Stimulated activated CD4-positive, alpha-beta T cell treated with anti-CD3 and anti-CD28 coated beads, Interleukin-1b, Interleukin-23, amount 100 ng/mL, for 4 hours (primary cell): ENCODE data around the gene ZFP3.
"Not testable (repeated sequence)": the region's sequence is repeated elsewhere in the genome, so short reads cannot be mapped to it uniquely, and the experiment has no call there.

Experiments
- DNase-seq, 2 donors: peaks; one replicate each; pipeline ENCODE4 v3.0.0-alpha.2; 2020; ENCODE audit warnings: low read depth in 2 of 2

ZFP3 gene

GRCh38 chr17:5124896-5125295 lies 46.6 kb downstream of the ZFP3 start:
- not testable (repeated sequence) for DNase-seq

- no peak for DNase-seq
These were observed 48.6 kb downstream of the ZFP3 start for GRCh38 chr17:5126719-5127488.

DNA sequence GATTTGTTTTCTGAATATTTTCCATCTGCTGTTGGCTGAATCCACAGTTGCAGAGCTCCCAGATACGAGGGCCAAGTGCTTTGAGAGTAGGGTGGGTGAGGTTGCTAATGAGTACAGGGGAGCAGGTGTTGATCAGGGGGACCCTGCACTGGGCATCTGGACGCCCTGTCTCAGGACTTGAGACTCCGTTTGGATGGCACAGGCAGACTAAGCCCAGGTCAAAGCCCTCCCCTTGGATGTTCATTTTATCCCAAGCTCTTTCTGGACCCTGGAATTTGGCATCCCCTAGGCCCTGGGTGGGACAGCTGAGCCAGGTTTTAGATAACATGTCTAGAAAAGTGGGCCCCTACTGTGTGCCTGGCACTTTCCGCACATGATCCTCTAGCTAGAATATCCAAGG lies 49.6 kb downstream of the ZFP3 start:
- DNase-seq, result no peak

GRCh38 chr17:5128387-5128786 lies 50.1 kb downstream of the ZFP3 start:
- not testable (repeated sequence) for DNase-seq

DNA sequence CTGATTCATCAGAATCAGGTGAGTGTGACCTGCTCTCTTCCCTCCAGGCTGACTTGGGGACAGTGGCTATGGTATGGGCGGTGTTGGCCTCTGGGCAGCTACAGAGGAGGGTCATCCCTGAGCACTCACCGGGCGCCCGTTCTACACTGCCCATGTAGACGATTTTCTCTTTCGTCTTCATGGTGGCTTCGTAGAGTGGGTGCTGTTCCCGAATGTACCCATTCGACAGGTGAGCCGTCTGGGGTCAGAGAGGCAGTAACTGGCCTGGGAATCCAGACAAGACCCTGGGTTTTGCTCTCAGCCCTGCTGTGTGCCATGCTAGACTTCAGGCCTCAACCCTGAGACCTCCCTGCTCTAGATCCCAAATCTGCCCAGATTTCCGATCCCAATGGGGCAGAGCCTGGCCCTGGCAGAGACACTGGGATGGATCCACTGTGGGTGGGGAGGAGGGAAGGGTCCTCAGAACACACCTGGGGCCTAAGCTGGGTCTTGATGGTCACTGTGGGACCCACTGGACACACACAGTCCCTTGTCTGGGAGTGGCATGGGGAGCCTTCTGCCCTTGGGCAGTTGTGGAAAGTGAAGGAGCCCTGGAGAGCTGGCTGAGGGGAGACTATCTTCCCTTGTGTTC lies 50.8 kb downstream of the ZFP3 start:
- DNase-seq, result no peak

GRCh38 chr17:5129770-5130169 lies 51.5 kb downstream of the ZFP3 start:
- not testable (repeated sequence) for DNase-seq

GRCh38 chr17:5130261-5130660 lies 52.0 kb downstream of the ZFP3 start:
- not testable (repeated sequence) for DNase-seq

DNA sequence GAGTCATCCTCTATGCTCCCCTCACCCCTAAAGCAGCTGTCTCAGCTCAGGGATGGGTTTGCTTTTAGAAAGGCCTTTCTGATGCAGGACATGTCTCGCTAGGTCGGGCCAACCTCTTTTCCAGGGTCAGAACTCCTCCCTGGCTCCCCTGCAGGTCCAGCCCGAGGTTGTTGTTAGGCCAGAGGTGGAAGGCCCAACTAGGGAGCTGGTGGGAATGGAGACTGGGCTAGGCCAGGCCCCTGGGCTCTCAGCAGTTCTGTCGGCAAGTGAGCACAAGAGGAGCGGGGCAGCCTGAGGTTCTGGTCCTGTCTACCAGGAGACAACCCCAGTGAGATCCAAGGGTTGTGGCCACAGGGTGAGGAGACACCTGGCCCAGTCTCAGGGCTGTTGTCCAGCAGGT lies 52.4 kb downstream of the ZFP3 start:
- not testable (repeated sequence) for DNase-seq

DNA sequence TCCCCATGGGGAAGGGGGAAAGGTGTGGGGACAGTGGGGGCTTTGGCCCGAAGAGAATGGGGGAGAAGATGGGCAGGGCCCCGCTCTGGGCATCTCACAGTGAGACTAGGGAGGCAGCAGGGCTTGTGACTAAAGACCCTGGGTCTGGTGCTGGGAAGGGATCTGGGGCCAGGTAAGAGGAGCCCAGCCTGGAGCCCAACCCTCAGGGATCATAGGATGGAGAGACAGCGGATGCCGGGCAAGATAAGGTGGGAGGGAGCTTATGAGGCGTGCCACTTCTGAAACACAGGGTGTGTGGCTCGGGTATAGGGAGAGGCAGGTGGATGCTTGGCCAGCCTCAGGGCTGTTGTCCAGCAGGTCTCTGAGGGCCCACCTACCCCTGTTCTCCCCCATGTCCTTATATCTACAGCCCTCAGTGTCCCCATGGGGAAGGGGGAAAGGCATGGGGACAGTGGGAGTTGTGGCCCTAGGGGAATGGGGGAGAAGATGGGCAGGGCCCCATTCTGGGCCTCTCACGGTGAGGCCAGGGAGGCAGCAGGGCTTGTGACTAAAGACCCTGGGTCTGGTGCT lies 53.0 kb downstream of the ZFP3 start:
- no peak for DNase-seq

GRCh38 chr17:5131799-5132502 lies 53.7 kb downstream of the ZFP3 start:
- not testable (repeated sequence) for DNase-seq

DNA sequence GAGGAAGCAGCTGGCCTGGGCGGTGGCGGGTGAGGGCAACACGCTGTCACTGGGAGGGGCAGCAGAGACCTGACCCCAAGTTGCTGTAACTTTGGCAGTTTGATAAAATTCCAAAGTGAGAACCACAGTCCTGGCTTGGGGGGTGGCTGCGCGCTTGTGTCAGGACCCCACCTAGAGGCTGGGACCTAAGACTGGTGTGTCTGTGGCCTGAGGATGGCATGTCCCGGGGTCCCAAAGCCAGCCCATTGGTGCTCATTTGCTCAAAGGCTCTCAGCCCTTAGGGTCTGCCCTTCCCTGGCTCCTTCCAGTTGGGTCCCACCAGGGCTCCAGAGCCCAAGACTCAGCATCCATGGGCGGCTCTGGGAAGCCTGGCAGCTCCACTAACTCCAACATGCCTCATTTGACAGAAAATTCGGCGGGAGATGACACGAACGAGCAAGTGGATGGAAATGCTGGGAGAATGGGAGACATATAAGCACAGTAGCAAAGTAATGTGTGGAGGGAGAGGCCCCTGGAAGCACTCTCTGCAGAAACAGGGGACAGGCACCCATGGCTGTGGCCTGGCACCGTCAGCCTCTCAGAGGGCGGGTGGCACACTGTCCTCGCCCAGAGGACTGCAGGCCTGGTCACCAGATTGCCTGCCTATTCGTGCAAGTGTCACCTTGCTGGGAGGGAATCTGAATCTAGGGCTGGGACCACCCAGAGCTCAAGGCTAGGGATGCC lies 54.4 kb downstream of the ZFP3 start:
- DNase-seq, result not testable (repeated sequence)

- DNase-seq, result no peak
These were observed 55.0 kb downstream of the ZFP3 start for GRCh38 chr17:5133311-5133710.

DNA sequence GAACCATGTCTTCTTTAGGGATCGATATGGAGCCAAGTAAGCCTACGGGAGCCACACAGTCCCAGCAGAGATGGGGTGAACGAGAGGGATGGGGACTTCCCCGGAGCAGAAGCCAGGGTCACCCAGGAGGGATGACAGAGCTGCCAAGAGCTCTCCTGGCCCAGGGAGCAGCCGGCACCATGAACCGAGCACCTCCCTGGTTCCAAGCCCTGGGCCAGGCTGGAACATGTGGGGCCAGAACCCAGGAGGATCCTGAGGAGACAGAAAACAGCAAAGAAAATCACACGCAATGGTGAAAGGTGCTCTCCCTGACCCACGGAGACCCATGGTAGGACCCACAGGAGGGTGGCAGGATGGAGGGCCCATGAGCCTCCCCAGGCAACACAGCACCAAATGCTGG lies 55.7 kb downstream of the ZFP3 start:
- DNase-seq, result not testable (repeated sequence)

- DNase-seq, result not testable (repeated sequence)
These were observed 56.3 kb downstream of the ZFP3 start for GRCh38 chr17:5134571-5134970.

- DNase-seq, result not testable (repeated sequence)
These were observed 57.0 kb downstream of the ZFP3 start for GRCh38 chr17:5135131-5135712.

GRCh38 chr17:5135726-5136579 lies 57.7 kb downstream of the ZFP3 start:
- DNase-seq, result no peak

DNA sequence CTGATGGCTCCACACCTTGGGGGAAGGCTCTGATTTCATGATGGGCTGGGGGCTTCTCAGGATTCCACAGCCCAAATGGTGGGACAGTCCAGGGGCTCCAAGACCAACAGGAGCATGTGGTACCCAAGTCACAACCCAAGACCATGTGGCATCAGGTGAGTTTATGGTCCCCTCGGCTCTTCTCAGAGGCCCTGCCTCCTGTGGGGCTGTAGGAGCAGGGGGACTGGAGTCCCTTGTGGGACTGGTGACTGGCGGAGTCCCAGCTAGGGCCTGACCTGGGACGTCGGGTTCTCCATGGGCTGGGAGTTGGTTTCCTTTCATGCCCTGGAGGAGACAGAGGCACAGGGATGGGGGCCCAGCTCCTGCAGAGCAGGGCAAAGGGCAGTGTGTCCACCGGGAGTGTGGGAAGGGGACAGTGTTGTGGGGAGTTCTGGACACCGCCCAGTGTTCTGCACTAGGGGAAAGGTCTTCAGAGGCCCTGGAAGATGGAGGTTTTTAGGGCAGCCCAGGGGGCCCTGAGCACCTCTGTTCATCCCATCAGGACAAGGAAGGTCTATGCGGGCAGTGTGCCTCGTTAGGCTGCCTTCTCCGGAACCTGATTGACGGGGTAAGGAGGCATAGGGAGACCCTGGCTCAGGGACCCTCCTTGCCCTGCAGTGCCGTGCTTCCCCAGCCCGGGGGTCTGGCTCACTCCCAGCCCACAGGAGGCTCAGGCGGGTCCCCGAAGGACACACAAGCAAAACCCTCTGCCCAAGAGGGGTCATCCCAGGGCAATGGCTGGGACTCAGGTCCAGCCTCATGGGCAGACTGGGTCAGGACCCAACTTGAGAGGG lies 58.5 kb downstream of the ZFP3 start:
- DNase-seq, result not testable (repeated sequence)

DNA sequence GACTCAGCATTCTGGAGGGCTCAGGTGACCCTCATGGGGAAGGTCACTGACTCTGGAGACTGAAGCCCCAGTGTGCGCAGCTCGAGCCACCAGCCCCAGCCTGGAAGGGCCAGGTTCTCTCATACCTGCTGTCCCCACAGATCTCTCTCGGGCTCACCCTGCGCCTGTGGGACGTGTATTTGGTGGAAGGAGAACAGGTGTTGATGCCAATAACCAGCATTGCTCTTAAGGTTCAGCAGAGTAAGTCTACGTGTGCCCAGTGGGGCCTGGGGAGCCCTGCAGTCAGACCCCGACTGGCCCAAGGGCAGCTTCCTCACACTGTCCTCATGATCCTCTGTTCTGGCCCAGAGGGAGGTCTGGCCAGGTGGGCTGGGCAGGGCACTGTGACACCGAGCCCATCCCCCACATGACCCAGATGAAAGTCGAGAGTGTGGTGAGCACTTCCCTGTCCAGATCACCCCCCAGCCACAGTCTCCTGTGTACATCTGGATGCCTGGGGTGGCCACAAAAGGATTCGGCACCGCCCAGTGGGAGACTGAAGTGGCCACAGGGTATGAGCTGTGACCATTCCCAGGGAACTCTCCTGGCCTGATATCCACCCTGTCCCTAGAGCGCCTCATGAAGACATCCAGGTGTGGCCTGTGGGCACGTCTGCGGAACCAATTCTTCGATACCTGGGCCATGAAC lies 59.4 kb downstream of the ZFP3 start:
- not testable (repeated sequence) for DNase-seq

GRCh38 chr17:5138198-5138544 lies 59.9 kb downstream of the ZFP3 start:
- DNase-seq, result not testable (repeated sequence)
